22Rv1 (cell line): ENCODE results near the gene SLC26A3.

Experiments used
- ZFX ChIP-seq: fragments of 450-650 bp; IDR thresholded peaks from 2 replicates; pipeline ENCODE4 v1.6.1; 2017; ENCODE audit warnings: antibody characterized with exemption, borderline replicate concordance
- TF ChIP-seq, protein P1 (sequence below): fragments of 450-650 bp; IDR thresholded peaks from 2 replicates; pipeline ENCODE4 v1.5.1; 2017; ENCODE audit warnings: mild to moderate bottlenecking

DNA sequence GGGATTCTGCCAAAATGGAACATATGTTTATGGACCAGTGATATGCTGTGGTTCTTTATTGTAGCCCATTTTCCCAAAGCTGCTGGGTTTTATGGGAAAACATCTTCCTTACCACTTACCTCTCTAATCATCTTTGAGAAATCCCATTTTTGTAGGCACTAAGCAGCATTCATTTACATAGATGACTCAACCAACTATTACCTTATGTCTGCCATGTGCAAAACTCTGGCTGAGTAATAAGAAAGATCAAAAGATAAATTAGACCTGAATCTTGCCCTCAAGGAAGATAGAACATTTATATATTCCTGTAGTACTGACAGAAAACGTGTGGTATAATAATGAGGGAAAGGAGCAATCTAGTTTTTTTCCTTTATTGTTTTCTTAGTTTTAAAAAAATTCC, 34.8 kb downstream of the SLC26A3 start:
- TF ChIP-seq, protein P1, sequence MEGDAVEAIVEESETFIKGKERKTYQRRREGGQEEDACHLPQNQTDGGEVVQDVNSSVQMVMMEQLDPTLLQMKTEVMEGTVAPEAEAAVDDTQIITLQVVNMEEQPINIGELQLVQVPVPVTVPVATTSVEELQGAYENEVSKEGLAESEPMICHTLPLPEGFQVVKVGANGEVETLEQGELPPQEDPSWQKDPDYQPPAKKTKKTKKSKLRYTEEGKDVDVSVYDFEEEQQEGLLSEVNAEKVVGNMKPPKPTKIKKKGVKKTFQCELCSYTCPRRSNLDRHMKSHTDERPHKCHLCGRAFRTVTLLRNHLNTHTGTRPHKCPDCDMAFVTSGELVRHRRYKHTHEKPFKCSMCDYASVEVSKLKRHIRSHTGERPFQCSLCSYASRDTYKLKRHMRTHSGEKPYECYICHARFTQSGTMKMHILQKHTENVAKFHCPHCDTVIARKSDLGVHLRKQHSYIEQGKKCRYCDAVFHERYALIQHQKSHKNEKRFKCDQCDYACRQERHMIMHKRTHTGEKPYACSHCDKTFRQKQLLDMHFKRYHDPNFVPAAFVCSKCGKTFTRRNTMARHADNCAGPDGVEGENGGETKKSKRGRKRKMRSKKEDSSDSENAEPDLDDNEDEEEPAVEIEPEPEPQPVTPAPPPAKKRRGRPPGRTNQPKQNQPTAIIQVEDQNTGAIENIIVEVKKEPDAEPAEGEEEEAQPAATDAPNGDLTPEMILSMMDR: no peak
- no peak for TF ChIP-seq ZFX
